ENCODE results near the gene MGAT4A. TPM values are rescaled to one million over a fixed set of nuclear protein-coding genes. Genes with fewer than 3 reads are reported as not detected.

The MGAT4A gene
- polyA plus RNA-seq, 4 donors: 28.9 to 50.4 (median 37.1) TPM

DNA sequence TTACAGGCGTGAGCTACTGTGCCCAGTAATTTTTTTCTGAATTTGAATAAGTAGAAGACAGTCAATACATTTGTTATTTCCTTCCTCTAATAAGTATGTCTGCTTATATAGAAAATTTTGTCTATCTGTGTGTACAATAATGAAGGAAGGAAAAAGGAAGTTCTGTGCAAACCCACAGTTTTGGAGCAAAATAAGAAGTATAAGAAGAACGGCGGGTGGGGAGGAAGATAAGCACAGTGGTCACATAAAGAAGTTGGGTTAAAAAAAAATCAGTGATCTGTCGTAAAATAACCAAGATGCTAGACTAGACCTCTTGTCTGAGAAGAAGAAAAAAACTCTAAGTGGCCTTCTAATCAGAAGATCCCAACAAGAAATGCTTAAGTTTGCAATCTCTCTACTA is 20.2 kb downstream of the MGAT4A start:
- DNase-seq (no peak), FAIRE-seq (no peak)
- Histone ChIP-seq H3K4me3 (ENCODE audit: low read depth in 1 of 3, low read length in 3 of 3) (no peak overlapping the region), H3K27me3 (ENCODE audit: control insufficient read depth in 3 of 3, insufficient read depth in 3 of 3, low read length in 3 of 3) (no peaks in the 10 kb centered on the region), H3K36me3 (ENCODE audit: control insufficient read depth in 3 of 3, insufficient read depth in 2 of 3, low read depth in 1 of 3, low read length in 3 of 3) (peaks cover 0 to 3% (median 0%) of the 10 kb centered on the region in 3 donors), H3K9me3 (ENCODE audit: control insufficient read depth in 2 of 2, insufficient read depth in 1 of 2, low read depth in 1 of 2, low read length in 1 of 2) (no peaks in the 10 kb centered on the region), H3K4me1 (ENCODE audit: control insufficient read depth in 3 of 3, insufficient read depth in 2 of 3, low read depth in 1 of 3, low read length in 2 of 3) (peaks cover 0 to 17% (median 14%) of the 10 kb centered on the region in 3 donors), H3K27ac (ENCODE audit: low read depth in 1 of 3, low read length in 2 of 3) (peak overlapping the region in 1 of 3 donors; percentile 4)
- 70 to 87% (median 73%) methylated on average over 4 of the region's 4 CpGs for WGBS, 3 donors

DNA sequence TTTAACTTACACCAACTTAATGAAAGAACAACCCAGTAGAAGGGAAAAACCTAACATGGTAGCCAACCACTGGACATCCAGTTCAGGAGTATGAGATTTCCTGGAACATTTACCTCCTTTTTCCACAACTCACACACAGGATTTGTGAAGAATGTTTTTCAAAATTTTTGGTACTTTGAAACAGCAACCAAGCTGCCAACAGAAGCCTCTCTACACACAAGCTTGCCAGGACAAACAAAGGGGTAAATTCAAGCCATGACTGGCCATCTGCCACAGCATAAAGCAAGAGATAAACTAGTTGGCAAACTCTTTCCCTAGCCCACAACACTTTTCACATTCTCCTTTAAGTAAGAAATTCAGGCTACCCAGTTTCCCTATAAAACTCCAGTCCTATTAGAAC is 21.4 kb downstream of the MGAT4A start:
- DNase-seq (no peak), FAIRE-seq (no peak)
- Histone ChIP-seq H3K27ac (ENCODE audit: low read depth in 1 of 3, low read length in 2 of 3) (no peak overlapping the region), H3K27me3 (ENCODE audit: control insufficient read depth in 3 of 3, insufficient read depth in 3 of 3, low read length in 3 of 3) (no peaks in the 10 kb centered on the region), H3K9me3 (ENCODE audit: control insufficient read depth in 2 of 2, insufficient read depth in 1 of 2, low read depth in 1 of 2, low read length in 1 of 2) (no peaks in the 10 kb centered on the region), H3K36me3 (ENCODE audit: control insufficient read depth in 3 of 3, insufficient read depth in 2 of 3, low read depth in 1 of 3, low read length in 3 of 3) (peaks cover 0 to 3% (median 0%) of the 10 kb centered on the region in 3 donors), H3K4me3 (ENCODE audit: low read depth in 1 of 3, low read length in 3 of 3) (no peak overlapping the region), H3K4me1 (ENCODE audit: control insufficient read depth in 3 of 3, insufficient read depth in 2 of 3, low read depth in 1 of 3, low read length in 2 of 3) (peaks cover 6 to 17% (median 15%) of the 10 kb centered on the region in 3 donors)

DNA sequence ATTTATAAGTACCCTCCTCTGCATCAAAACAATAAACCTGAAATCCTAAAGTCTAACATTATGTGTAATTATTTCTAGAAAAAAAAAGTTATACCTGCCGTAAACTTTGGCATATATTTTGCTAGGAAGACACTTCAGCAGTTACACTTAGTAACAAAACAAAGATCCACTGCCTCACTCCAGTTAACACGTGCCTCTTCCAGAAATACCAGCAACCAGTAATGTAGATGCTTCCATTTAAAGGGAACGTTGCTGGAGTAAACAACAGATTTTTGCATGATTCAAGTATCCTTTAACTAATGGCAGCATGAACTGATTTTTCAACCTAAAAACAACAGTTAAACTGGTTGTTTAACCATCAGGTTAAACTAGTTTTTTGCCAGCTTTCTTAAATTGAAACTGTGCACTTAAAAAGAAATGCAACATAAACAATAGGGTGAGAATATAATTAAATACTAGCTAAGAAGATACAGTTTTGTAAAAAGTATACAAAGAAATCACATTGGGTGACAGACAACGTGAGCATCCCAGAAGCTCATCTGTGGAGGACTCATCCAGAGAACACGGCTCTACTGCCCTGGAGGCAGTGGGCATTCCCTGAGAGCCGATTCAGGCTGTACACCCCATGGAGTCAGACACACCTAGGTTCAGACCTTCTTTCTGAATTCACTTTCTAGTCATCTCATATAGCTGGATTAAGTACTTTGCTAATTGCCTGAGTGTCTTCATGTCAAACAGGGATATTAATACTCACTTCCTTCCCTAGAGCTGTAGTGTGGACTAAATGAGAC is 22.3 kb downstream of the MGAT4A start:
- Histone ChIP-seq H3K36me3 (ENCODE audit: control insufficient read depth in 3 of 3, insufficient read depth in 2 of 3, low read depth in 1 of 3, low read length in 3 of 3) (peaks cover 0 to 3% (median 0%) of the 10 kb centered on the region in 3 donors), H3K4me1 (ENCODE audit: control insufficient read depth in 3 of 3, insufficient read depth in 2 of 3, low read depth in 1 of 3, low read length in 2 of 3) (peaks cover 16 to 17% (median 16%) of the 10 kb centered on the region in 3 donors), H3K9me3 (ENCODE audit: control insufficient read depth in 2 of 2, insufficient read depth in 1 of 2, low read depth in 1 of 2, low read length in 1 of 2) (no peaks in the 10 kb centered on the region), H3K27me3 (ENCODE audit: control insufficient read depth in 3 of 3, insufficient read depth in 3 of 3, low read length in 3 of 3) (no peaks in the 10 kb centered on the region), H3K4me3 (ENCODE audit: low read depth in 1 of 3, low read length in 3 of 3) (no peak overlapping the region), H3K27ac (ENCODE audit: low read depth in 1 of 3, low read length in 2 of 3) (no peak overlapping the region)
- FAIRE-seq (no peak), DNase-seq (no peak)
- WGBS, 3 donors: 57 to 66% (median 65%) methylated on average over 6 of the region's 6 CpGs

DNA sequence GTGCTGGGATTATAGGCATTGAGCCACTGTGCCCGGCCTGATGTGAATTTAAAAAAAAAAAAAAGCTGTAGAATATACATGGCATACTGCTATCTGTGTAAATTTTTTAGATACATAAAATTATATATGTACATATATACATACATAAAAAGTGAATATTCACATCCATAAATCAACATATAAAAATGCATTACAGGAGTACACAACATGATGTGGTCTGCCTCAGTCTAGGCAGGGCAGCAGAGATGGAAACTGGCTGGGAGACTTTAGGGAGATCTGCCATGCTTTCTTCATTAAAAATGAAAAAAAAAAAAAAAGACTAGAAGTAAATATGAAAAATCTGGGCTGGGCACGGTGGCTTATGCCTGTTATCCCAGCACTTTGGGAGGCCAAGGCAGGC is 24.3 kb downstream of the MGAT4A start:
- Histone ChIP-seq H3K4me1 (ENCODE audit: control insufficient read depth in 3 of 3, insufficient read depth in 2 of 3, low read depth in 1 of 3, low read length in 2 of 3) (peaks cover 21 to 36% (median 26%) of the 10 kb centered on the region in 3 donors), H3K27ac (ENCODE audit: low read depth in 1 of 3, low read length in 2 of 3) (no peak overlapping the region)
- WGBS, 3 donors: 81 to 84% (median 84%) methylated on average over 2 of the region's 2 CpGs

DNA sequence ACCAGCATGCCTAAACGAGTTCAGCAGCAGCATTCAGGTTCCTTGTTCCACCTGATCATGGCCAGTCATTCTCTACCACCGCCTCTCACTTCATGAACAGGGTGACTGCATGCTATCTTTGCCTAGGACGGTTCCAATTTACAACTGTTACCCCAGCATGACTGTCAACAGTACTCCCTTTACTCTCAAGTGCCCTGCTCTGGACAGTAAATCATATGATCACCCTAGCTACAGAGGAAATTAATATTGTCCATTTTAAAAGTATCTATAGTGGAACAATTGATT is 25.7 kb downstream of the MGAT4A start:
- FAIRE-seq: no peak
- no peaks in the 10 kb centered on the region for H3K36me3 ChIP-seq (ENCODE audit: control insufficient read depth in 3 of 3, insufficient read depth in 2 of 3, low read depth in 1 of 3, low read length in 3 of 3)
- no peaks in the 10 kb centered on the region for H3K27me3 ChIP-seq (ENCODE audit: control insufficient read depth in 3 of 3, insufficient read depth in 3 of 3, low read length in 3 of 3)
- H3K27ac ChIP-seq (ENCODE audit: low read depth in 1 of 3, low read length in 2 of 3): peak overlapping the region; percentile 21 to 53 (median 28)
- H3K9me3 ChIP-seq (ENCODE audit: control insufficient read depth in 2 of 2, insufficient read depth in 1 of 2, low read depth in 1 of 2, low read length in 1 of 2): no peaks in the 10 kb centered on the region
- no peak for DNase-seq
- WGBS, 3 donors: 13 to 59% (median 21%) methylated on average over 3 of the region's 3 CpGs
- no peak overlapping the region for H3K4me3 ChIP-seq (ENCODE audit: low read depth in 1 of 3, low read length in 3 of 3)
- H3K4me1 ChIP-seq (ENCODE audit: control insufficient read depth in 3 of 3, insufficient read depth in 2 of 3, low read depth in 1 of 3, low read length in 2 of 3): peaks cover 23 to 47% (median 23%) of the 10 kb centered on the region in 3 donors

More for the DNA sequence above, 24.3 kb downstream of the MGAT4A start:
- Histone ChIP-seq H3K27me3 (ENCODE audit: control insufficient read depth in 3 of 3, insufficient read depth in 3 of 3, low read length in 3 of 3) (no peaks in the 10 kb centered on the region), H3K4me3 (ENCODE audit: low read depth in 1 of 3, low read length in 3 of 3) (no peak overlapping the region), H3K36me3 (ENCODE audit: control insufficient read depth in 3 of 3, insufficient read depth in 2 of 3, low read depth in 1 of 3, low read length in 3 of 3) (peaks cover 0 to 1% (median 0%) of the 10 kb centered on the region in 3 donors), H3K9me3 (ENCODE audit: control insufficient read depth in 2 of 2, insufficient read depth in 1 of 2, low read depth in 1 of 2, low read length in 1 of 2) (no peaks in the 10 kb centered on the region)
- FAIRE-seq (no peak), DNase-seq (no peak)

DNA sequence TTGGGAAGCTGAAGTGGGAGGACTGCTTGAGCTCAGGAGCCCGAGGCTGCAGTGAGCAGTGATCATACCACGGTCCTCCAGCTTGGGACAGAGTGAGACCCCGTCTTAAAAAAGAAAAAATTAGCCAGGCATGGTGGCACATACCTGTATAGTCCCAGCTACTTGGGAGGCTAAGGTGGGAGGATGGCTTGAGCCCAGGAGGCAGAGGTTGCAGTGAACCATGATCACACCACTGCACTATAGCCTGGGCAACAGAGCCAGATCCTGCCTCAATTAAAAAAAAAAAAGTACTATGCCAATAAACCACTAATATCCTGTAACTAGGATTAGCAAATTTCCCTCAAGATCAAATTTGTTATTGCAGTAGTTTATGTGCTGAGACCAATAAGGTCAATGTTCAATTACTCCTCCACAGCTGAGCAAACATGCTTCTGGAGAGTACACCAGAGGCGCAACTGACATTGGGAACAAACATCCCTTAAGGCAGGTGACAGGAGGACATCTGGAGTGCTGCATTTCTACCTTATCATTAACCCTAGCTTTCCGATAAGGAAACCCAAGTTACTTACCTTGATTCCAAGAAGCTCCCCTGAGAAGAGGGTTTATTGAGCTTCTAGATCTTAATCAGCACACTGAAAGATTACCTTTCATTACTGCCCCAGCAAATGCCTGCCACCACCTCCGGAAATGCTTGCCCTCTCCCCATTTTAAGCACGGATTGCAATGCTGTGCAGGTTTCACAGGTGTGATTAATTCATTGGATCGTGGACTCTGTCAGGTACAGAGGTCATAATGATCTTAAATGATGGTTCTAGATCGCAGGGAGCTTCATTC is 26.2 kb downstream of the MGAT4A start:
- no peaks in the 10 kb centered on the region for H3K9me3 ChIP-seq (ENCODE audit: control insufficient read depth in 2 of 2, insufficient read depth in 1 of 2, low read depth in 1 of 2, low read length in 1 of 2)
- peak overlapping the region; percentile 53 to 76 (median 70) for H3K27ac ChIP-seq (ENCODE audit: low read depth in 1 of 3, low read length in 2 of 3)
- H3K36me3 ChIP-seq (ENCODE audit: control insufficient read depth in 3 of 3, insufficient read depth in 2 of 3, low read depth in 1 of 3, low read length in 3 of 3): peaks cover 0 to 2% (median 0%) of the 10 kb centered on the region in 3 donors
- peak; percentile 94 to 99 for DNase-seq
- 39 to 76% (median 46%) methylated on average over 9 of the region's 9 CpGs for WGBS, 3 donors
- no peaks in the 10 kb centered on the region for H3K27me3 ChIP-seq (ENCODE audit: control insufficient read depth in 3 of 3, insufficient read depth in 3 of 3, low read length in 3 of 3)
- H3K4me3 ChIP-seq (ENCODE audit: low read depth in 1 of 3, low read length in 3 of 3): no peak overlapping the region
- no peak for FAIRE-seq
- H3K4me1 ChIP-seq (ENCODE audit: control insufficient read depth in 3 of 3, insufficient read depth in 2 of 3, low read depth in 1 of 3, low read length in 2 of 3): peaks cover 26 to 51% (median 27%) of the 10 kb centered on the region in 3 donors

DNA sequence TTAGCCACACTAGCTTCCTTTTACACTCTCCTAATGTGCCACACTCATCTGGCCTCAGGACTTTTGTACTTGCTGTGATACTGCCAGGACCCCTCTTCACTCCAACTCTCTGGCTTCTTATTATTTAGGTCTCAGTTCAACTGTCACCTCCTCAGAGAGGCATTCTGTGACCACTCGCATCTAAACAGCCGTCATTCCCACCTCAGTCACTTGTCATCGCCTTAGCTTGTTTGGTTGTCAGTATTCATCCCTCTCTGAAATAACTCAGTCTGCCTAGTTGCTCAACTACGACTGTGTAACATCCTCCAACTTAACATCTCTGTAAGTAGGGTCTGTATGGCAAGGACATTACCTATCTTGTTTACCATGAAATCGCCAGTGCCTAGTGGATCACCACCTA is 27.2 kb downstream of the MGAT4A start:
- 71 to 79% (median 77%) methylated on average over 5 of the region's 5 CpGs for WGBS, 3 donors

DNA sequence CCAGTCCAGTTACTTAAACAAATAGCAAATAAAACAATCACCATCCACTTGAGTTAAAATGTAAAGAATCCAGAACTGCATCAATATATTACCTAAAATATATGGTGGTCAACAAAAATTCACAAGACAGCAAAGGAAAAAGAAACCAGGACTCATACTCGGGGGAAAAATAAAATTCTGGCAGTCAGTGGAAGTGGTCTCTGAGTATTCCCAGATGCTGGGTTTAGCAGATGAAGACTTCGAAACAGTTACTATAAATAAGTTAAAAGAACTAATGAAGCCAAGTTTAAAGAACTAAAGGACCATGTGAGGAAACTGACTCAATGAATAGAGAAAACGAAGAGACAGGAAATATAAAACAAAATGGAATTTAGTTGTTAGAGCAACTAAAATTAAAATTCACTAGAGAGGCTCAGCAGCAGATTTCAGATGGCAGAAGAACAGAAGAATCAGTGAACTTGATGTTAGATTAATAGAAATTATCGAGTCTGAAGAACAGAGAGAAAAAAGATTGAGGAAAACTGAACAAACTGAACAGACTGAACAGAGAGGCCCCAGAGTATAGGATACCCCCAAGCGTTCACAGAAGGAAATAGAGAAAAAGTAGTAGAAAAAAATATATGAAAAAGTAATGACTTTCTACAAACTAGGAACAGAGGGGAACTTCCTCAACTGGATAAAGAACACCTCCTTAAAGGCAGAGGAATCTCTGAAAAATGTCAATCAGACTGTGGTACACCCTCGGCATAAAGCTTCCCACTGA is 27.9 kb downstream of the MGAT4A start:
- Histone ChIP-seq H3K27ac (ENCODE audit: low read depth in 1 of 3, low read length in 2 of 3) (peak overlapping the region; percentile 70 to 83 (median 76)), H3K4me3 (ENCODE audit: low read depth in 1 of 3, low read length in 3 of 3) (no peak overlapping the region), H3K27me3 (ENCODE audit: control insufficient read depth in 3 of 3, insufficient read depth in 3 of 3, low read length in 3 of 3) (no peaks in the 10 kb centered on the region), H3K4me1 (ENCODE audit: control insufficient read depth in 3 of 3, insufficient read depth in 2 of 3, low read depth in 1 of 3, low read length in 2 of 3) (peaks cover 23 to 57% (median 35%) of the 10 kb centered on the region in 3 donors), H3K9me3 (ENCODE audit: control insufficient read depth in 2 of 2, insufficient read depth in 1 of 2, low read depth in 1 of 2, low read length in 1 of 2) (no peaks in the 10 kb centered on the region), H3K36me3 (ENCODE audit: control insufficient read depth in 3 of 3, insufficient read depth in 2 of 3, low read depth in 1 of 3, low read length in 3 of 3) (peaks cover 0 to 6% (median 0%) of the 10 kb centered on the region in 3 donors)
- WGBS, 3 donors: 27 to 41% (median 34%) methylated on average over 6 of the region's 6 CpGs
- DNase-seq (no peak), FAIRE-seq (no peak)

More for the DNA sequence above, 27.2 kb downstream of the MGAT4A start:
- Histone ChIP-seq H3K27me3 (ENCODE audit: control insufficient read depth in 3 of 3, insufficient read depth in 3 of 3, low read length in 3 of 3) (no peaks in the 10 kb centered on the region), H3K9me3 (ENCODE audit: control insufficient read depth in 2 of 2, insufficient read depth in 1 of 2, low read depth in 1 of 2, low read length in 1 of 2) (no peaks in the 10 kb centered on the region), H3K4me3 (ENCODE audit: low read depth in 1 of 3, low read length in 3 of 3) (no peak overlapping the region), H3K36me3 (ENCODE audit: control insufficient read depth in 3 of 3, insufficient read depth in 2 of 3, low read depth in 1 of 3, low read length in 3 of 3) (peaks cover 0 to 6% (median 0%) of the 10 kb centered on the region in 3 donors), H3K4me1 (ENCODE audit: control insufficient read depth in 3 of 3, insufficient read depth in 2 of 3, low read depth in 1 of 3, low read length in 2 of 3) (peaks cover 23 to 57% (median 32%) of the 10 kb centered on the region in 3 donors), H3K27ac (ENCODE audit: low read depth in 1 of 3, low read length in 2 of 3) (peak overlapping the region; percentile 58 to 76 (median 70))
- DNase-seq: no peak
- FAIRE-seq: no peak
